MCF 10A (cell line): ENCODE results near the gene TRIL. TPM values are rescaled to one million over a fixed set of nuclear protein-coding genes. Genes with fewer than 3 reads are reported as not detected.

Experiments used
- BruUV-seq: library from RNA; stranded (reverse); fragments of 400-500 nt; replicated peaks from 2 replicates; lab custom pipeline; 2021; lab: Mats Ljungman, UMichigan
- CTCF ChIA-PET: fragments of 300-600 bp; sonication (Branson Sonifier 250); formaldehyde crosslinking; extraction: SDS; loops from one replicate; lab custom pipeline; 2021; ENCODE audit warnings: antibody characterized with exemption, inconsistent platforms; lab: Yijun Ruan, JAX
- POLR2A ChIA-PET: fragments of 300-600, 350-650 bp; sonication (Branson Sonifier 250); formaldehyde crosslinking; extraction: SDS; loops from one replicate; lab custom pipeline; 2020; ENCODE audit warnings: antibody characterized with exemption, inconsistent platforms; lab: Yijun Ruan, JAX
- DNase-seq: peaks from one replicate; pipeline ENCODE4 v3.0.0-alpha.2; 2018; ENCODE audit not compliant: unreplicated experiment
- H3K27ac Mint-ChIP-seq: one replicate; pipeline ENCODE4 v1.8.0; 2022; ENCODE audit warnings: mild to moderate bottlenecking, low read depth, mixed read lengths; ENCODE audit not compliant: unreplicated experiment
- H3K27me3 Mint-ChIP-seq: one replicate; pipeline ENCODE4 v1.8.0; 2022; ENCODE audit warnings: mixed read lengths; ENCODE audit not compliant: insufficient read depth, unreplicated experiment
- H3K36me3 Mint-ChIP-seq: one replicate; pipeline ENCODE4 v1.8.0; 2022; ENCODE audit warnings: mild to moderate bottlenecking, moderate library complexity, mixed read lengths; ENCODE audit not compliant: insufficient read depth, unreplicated experiment
- H3K4me1 Mint-ChIP-seq: one replicate; pipeline ENCODE4 v1.8.0; 2022; ENCODE audit warnings: mixed read lengths; ENCODE audit not compliant: insufficient read depth, unreplicated experiment
- H3K4me3 Mint-ChIP-seq: one replicate; pipeline ENCODE4 v1.8.0; 2022; ENCODE audit warnings: mild to moderate bottlenecking, moderate library complexity, mixed read lengths; ENCODE audit not compliant: unreplicated experiment
- H3K9me3 Mint-ChIP-seq: one replicate; pipeline ENCODE4 v1.8.0; 2022; ENCODE audit warnings: mixed read lengths; ENCODE audit not compliant: unreplicated experiment
- intact Hi-C: fragments of 100-400 bp; cut with micrococcal nuclease; formaldehyde crosslinking; loops from 2 replicates; pipeline ENCODE4 v1.14.1; 2022
- total RNA-seq: library from RNA; stranded (reverse); gene quantifications from 2 replicates; pipeline ENCODE4 v1.2.3, GENCODE V29; 2022
- TF ChIP-seq, protein P1 (sequence below): fragments of 200-600 bp; IDR thresholded peaks from one replicate; pipeline ENCODE4 v1.8.0; 2022; ENCODE audit warnings: antibody characterized with exemption, mild to moderate bottlenecking; ENCODE audit not compliant: unreplicated experiment

Gene TRIL
- total RNA-seq, 1 experiment from 2014 or later, result not detected

DNA sequence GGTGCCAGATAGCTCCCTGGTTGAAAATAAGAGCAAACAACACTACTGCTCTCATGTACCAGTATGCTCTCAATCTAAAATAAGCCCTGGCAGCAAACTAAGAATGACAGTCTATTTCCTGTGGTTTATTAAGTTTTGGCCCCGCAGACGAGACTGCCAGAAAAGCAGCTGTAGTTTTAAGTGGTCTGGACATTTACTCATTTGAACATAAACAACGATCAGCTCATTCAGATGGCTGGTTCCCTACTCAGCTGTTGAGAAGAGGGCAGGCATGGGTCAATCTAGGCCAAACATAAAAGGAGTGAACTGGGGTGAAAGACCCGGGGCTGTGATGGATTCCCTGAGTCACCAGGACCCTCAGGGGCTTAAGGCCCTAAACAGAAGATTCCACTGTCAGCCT, 4.5 kb downstream of the TRIL start:
- no peaks in the 10 kb centered on the region for H3K36me3 Mint-ChIP-seq
- TF ChIP-seq, protein P1, sequence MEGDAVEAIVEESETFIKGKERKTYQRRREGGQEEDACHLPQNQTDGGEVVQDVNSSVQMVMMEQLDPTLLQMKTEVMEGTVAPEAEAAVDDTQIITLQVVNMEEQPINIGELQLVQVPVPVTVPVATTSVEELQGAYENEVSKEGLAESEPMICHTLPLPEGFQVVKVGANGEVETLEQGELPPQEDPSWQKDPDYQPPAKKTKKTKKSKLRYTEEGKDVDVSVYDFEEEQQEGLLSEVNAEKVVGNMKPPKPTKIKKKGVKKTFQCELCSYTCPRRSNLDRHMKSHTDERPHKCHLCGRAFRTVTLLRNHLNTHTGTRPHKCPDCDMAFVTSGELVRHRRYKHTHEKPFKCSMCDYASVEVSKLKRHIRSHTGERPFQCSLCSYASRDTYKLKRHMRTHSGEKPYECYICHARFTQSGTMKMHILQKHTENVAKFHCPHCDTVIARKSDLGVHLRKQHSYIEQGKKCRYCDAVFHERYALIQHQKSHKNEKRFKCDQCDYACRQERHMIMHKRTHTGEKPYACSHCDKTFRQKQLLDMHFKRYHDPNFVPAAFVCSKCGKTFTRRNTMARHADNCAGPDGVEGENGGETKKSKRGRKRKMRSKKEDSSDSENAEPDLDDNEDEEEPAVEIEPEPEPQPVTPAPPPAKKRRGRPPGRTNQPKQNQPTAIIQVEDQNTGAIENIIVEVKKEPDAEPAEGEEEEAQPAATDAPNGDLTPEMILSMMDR, result no peak
- intact Hi-C loops, result no loop called here
- ChIA-PET POLR2A (no interaction called here), CTCF (interaction anchor here (1.0 kb wide), 1 partner anchor 17 kb away, joined by 5 read pairs; no protein-coding TSS in a partner anchor)
- H3K4me3 Mint-ChIP-seq, result no peak overlapping the region
- no peaks in the 10 kb centered on the region for H3K9me3 Mint-ChIP-seq
- DNase-seq, result no peak
- H3K27ac Mint-ChIP-seq, result no peak overlapping the region
- H3K27me3 Mint-ChIP-seq, result no peaks in the 10 kb centered on the region
- BruUV-seq, result no TSS peak
- H3K4me1 Mint-ChIP-seq, result no peaks in the 10 kb centered on the region

DNA sequence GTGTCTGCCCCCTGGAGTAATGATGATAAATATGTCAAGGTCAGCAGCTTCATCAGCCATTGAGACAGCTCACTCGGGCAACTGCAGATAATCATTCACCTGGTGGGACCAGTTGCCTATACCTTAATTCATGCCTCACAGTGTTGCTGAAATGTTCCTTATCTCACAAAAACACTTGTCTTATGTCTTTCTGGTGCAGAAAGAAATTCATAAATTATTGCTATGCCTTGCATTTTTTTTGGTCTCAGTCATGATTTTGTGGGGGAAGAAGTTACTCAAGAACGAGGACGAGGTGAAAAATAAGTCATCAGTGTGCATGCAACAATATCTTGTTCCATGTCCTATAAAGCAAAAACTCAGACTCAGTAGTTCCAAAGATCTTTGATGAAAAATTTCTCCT, 16.0 kb downstream of the TRIL start:
- no peak overlapping the region for H3K4me3 Mint-ChIP-seq
- POLR2A ChIA-PET, result no interaction called here
- no peak overlapping the region for H3K27ac Mint-ChIP-seq
- no peak for DNase-seq
- CTCF ChIA-PET, result interaction anchor here (0.7 to 1.1 kb wide), 2 partner anchors 51 to 164 kb away, joined by 3 read pairs; no protein-coding TSS in a partner anchor
- TF ChIP-seq, protein P1, result no peak
- no TSS peak for BruUV-seq
- no peaks in the 10 kb centered on the region for H3K4me1 Mint-ChIP-seq
- no peaks in the 10 kb centered on the region for H3K36me3 Mint-ChIP-seq
- no peaks in the 10 kb centered on the region for H3K27me3 Mint-ChIP-seq
- intact Hi-C loops, result no loop called here
- H3K9me3 Mint-ChIP-seq, result no peaks in the 10 kb centered on the region

DNA sequence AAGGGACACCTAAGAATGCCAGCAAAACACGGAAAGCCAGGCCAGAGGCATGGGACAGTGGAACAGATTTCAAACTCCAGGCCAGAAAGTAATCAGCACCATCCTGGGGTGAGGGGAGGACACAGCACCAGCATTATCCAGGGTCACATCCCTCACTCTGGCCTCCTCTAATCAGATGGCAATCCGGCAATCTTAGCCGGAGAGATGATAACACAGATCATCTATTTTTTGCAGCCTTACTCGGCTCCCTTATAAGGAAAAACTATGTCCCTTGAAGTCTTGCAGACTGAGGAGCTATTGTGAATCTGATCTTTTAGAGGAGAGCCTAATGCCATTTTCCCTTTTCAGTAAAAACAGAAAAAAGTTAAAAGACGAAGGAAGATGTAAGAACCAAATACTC, 16.5 kb downstream of the TRIL start:
- H3K4me3 Mint-ChIP-seq, result no peak overlapping the region
- no peak overlapping the region for H3K27ac Mint-ChIP-seq
- CTCF ChIA-PET, result no interaction called here
- H3K9me3 Mint-ChIP-seq, result no peaks in the 10 kb centered on the region
- intact Hi-C loops, result no loop called here
- H3K4me1 Mint-ChIP-seq, result no peaks in the 10 kb centered on the region
- H3K36me3 Mint-ChIP-seq, result no peaks in the 10 kb centered on the region
- POLR2A ChIA-PET, result no interaction called here
- DNase-seq, result no peak
- BruUV-seq, result no TSS peak
- H3K27me3 Mint-ChIP-seq, result no peaks in the 10 kb centered on the region
- TF ChIP-seq, protein P1, result no peak

DNA sequence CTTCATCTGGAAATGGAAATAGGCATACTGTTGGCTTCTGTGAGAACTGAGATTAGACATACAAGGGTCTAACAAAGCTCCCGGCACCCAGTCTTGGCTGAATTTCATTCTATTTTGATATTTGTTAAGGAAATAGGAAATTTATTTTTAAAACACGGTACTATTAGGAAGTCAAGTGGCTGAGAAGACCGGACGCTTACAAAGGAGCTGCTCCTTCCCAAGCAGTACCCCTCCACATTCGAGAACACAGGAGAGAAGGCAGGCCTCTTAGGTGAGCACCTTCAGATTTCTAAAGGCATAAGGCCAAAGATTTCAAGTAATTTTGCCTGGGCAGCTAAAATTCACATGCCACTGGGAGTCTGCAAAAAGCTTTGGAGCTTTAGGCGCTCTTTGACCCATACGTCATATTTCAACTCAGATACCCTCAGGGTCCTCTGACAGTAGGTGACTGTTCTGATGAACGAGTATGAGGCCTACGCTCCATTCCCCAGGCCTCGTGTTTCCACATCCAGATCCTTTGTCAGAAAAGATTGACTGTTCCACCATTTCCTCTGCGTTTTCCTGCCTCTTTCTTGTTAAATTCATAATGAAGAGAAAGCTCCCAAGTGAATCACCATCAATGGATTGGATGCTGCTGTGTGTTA, 17.3 kb downstream of the TRIL start:
- intact Hi-C loops, result no loop called here
- H3K27ac Mint-ChIP-seq, result no peak overlapping the region
- TF ChIP-seq, protein P1, result no peak
- no peak for DNase-seq
- CTCF ChIA-PET, result interaction anchor here (0.6 to 1.0 kb wide), 4 partner anchors 8 to 255 kb away, joined by 3 to 5 read pairs (median 3); no protein-coding TSS in a partner anchor
- no peak overlapping the region for H3K4me3 Mint-ChIP-seq
- POLR2A ChIA-PET, result interaction anchor here (1.0 kb wide), 1 partner anchor 9 kb away, joined by 4 read pairs; no protein-coding TSS in a partner anchor
- no TSS peak for BruUV-seq
- no peaks in the 10 kb centered on the region for H3K36me3 Mint-ChIP-seq
- no peaks in the 10 kb centered on the region for H3K27me3 Mint-ChIP-seq
- no peaks in the 10 kb centered on the region for H3K9me3 Mint-ChIP-seq
- no peaks in the 10 kb centered on the region for H3K4me1 Mint-ChIP-seq
